ENCODE measurements around the gene SLC13A3. TPM values are rescaled to one million over a fixed set of nuclear protein-coding genes. Genes with fewer than 3 reads are reported as not detected.

The SLC13A3 gene
- total RNA-seq, 4 donors from 2014 or later = 0.20 to 2.8 (median 1.1) TPM

DNA sequence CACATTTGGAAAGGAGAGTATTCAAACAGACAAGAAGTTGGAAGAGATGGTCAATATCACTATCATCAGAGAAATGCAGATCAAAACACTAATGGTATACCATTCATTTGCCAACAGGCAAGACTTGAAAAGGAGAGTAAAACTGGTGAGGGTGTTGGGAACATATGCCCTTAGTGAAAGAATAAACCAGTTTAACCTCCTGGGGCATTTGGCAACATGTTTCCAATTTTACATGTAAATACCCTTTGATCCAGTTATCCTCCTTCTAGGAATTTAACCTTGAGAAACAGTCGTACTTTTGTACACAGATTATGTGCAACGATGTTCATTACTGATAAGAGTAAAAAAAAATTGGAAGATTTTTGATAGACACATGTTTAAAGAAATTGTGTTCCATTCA is 66.8 kb downstream of the SLC13A3 start:
- TF ChIP-seq POLR2A (IDR thresholded peaks at IDR 0.05) = no peak
- TF ChIP-seq, protein P1, sequence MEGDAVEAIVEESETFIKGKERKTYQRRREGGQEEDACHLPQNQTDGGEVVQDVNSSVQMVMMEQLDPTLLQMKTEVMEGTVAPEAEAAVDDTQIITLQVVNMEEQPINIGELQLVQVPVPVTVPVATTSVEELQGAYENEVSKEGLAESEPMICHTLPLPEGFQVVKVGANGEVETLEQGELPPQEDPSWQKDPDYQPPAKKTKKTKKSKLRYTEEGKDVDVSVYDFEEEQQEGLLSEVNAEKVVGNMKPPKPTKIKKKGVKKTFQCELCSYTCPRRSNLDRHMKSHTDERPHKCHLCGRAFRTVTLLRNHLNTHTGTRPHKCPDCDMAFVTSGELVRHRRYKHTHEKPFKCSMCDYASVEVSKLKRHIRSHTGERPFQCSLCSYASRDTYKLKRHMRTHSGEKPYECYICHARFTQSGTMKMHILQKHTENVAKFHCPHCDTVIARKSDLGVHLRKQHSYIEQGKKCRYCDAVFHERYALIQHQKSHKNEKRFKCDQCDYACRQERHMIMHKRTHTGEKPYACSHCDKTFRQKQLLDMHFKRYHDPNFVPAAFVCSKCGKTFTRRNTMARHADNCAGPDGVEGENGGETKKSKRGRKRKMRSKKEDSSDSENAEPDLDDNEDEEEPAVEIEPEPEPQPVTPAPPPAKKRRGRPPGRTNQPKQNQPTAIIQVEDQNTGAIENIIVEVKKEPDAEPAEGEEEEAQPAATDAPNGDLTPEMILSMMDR (IDR thresholded peaks at IDR 0.05 in 4 of 5, conservative IDR thresholded peaks at IDR 0.05 in 1 of 5) = no peak
- Histone ChIP-seq H3K9me3 (no peaks in the 10 kb centered on the region), H3K4me1 (no peaks in the 10 kb centered on the region), H3K4me3 (no peak overlapping the region), H3K36me3 (no peaks in the 10 kb centered on the region), H3K27me3 (no peaks in the 10 kb centered on the region), H3K27ac (no peak overlapping the region)
- in situ Hi-C loops (cut with MboI; ENCODE audit: low sequenced_read_pairs in 4 of 4) (no loop called here), intact Hi-C loops (cut with DNase I; ENCODE audit: low total_unique reads) (no loop called here)
- DNase-seq (no peak), ATAC-seq (no peak)

DNA sequence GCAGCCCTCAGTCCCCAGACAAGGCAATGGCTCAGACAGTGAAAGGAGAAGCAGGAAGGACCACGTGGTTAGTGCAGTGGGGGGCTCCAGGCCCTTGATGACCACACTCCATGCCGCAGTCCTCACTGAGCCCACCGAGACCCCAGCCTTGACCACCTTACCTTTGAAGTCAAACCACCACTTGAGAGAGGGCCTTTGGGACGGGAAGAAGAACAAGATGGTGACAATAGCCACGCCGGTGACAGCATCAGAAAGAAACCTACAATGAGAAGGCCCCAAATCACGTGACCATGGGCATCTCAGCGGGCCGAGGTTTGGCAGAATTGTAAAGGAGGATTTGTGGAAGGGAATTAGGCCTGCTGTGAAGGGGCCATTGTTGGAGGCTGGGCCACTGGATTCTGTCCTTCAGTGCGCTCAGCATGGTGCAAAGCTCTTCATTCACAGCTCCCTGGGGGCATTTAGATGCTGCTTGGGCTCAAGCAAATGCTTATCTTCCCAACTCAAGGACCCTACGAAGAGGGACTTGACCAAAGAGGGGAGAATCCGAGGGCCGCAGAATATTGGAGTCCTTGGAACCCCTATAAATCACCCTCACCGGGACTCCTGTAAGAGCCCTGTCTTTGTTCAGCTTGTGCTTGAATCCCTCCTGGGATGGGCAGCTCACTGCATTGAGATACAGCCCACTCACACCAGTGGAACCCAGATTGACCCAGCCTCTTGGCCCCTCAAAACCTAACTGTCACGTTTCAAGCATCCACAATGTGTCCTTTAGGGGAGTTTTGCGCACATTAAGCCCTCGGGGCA is 67.6 kb downstream of the SLC13A3 start:
- no peak overlapping the region for H3K27ac ChIP-seq
- ATAC-seq (no peak), DNase-seq (no peak)
- intact Hi-C loops (cut with DNase I; ENCODE audit: low total_unique reads) (no loop called here), in situ Hi-C loops (cut with MboI; ENCODE audit: low sequenced_read_pairs in 4 of 4) (no loop called here)
- H3K4me3 ChIP-seq = no peak overlapping the region
- no peaks in the 10 kb centered on the region for H3K9me3 ChIP-seq
- H3K27me3 ChIP-seq = no peaks in the 10 kb centered on the region
- TF ChIP-seq POLR2A (IDR thresholded peaks at IDR 0.05) = no peak
- TF ChIP-seq, protein P1 (IDR thresholded peaks at IDR 0.05 in 4 of 5, conservative IDR thresholded peaks at IDR 0.05 in 1 of 5) = no peak
- no peaks in the 10 kb centered on the region for H3K36me3 ChIP-seq
- no peaks in the 10 kb centered on the region for H3K4me1 ChIP-seq

DNA sequence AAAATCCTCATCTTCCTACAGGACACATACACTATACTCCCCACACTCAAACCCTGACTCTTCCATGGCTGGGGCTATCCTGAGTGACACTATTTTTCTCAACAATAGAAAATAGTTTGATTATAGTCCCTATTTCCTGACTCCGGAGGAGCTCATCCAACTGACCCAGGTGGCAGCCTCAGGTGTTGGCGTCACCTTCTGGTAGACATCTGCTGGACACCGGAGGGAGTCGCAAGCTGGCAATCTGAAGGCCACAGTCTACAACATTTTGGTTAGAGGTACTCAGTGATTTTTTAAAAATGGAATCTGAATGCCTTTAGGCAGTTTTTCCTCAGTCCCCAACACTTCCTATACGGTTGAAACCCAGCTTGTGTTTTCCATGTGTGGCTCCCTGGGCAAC is 68.6 kb downstream of the SLC13A3 start:
- Histone ChIP-seq H3K27me3 (no peaks in the 10 kb centered on the region), H3K36me3 (no peaks in the 10 kb centered on the region), H3K4me1 (no peaks in the 10 kb centered on the region), H3K9me3 (no peaks in the 10 kb centered on the region), H3K4me3 (no peak overlapping the region), H3K27ac (no peak overlapping the region)
- in situ Hi-C loops (cut with MboI; ENCODE audit: low sequenced_read_pairs in 4 of 4) (no loop called here), intact Hi-C loops (cut with DNase I; ENCODE audit: low total_unique reads) (no loop called here)
- no peak for ATAC-seq
- TF ChIP-seq, protein P1 (IDR thresholded peaks at IDR 0.05 in 4 of 5, conservative IDR thresholded peaks at IDR 0.05 in 1 of 5) = no peak
- no peak for TF ChIP-seq POLR2A (IDR thresholded peaks at IDR 0.05)
- DNase-seq = no peak

DNA sequence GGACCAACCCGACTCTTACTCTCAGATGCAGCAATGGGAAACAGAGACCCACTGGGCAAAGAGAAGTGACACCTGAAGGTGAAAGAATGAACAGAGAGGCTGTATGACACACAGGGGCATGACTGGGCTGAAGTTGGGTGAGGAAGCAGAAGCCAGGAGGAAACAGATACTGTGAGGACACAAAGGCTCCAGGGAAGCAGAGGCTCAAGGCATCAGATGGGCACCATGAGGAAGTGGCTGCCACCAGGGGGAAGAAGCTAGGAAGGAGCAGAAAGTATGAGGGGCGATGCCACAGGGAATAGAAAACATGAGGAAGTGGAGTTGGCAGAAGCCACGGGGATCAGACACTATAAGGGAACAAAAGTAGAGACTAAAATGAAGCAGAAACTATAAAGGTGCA is 69.9 kb downstream of the SLC13A3 start:
- in situ Hi-C loops (cut with MboI; ENCODE audit: low sequenced_read_pairs in 4 of 4) = no loop called here
- ATAC-seq = no peak
- no peaks in the 10 kb centered on the region for H3K4me1 ChIP-seq

More for the DNA sequence above, 69.9 kb downstream of the SLC13A3 start:
- Histone ChIP-seq H3K27me3 (no peaks in the 10 kb centered on the region), H3K36me3 (no peaks in the 10 kb centered on the region), H3K9me3 (no peaks in the 10 kb centered on the region), H3K4me3 (no peak overlapping the region), H3K27ac (no peak overlapping the region)
- intact Hi-C loops (cut with DNase I; ENCODE audit: low total_unique reads) = no loop called here
- DNase-seq = no peak
- TF ChIP-seq, protein P1 (IDR thresholded peaks at IDR 0.05 in 4 of 5, conservative IDR thresholded peaks at IDR 0.05 in 1 of 5) = no peak
- TF ChIP-seq POLR2A (IDR thresholded peaks at IDR 0.05) = no peak

Measured in gastrocnemius medialis (tissue), 4 donors.